GM12878 (cell line): ENCODE results near the gene SYCE1. TPM values are rescaled to one million over a fixed set of nuclear protein-coding genes. Genes with fewer than 3 reads are reported as not detected.

Experiments used
- ATAC-seq: fragments of 200-7000 bp; cut with Tn5 transposase; 3 replicates; pipeline ENCODE4 v1.9.1; 2020; ENCODE audit warnings: mild to moderate bottlenecking, moderate library complexity
- Bru-seq: library from RNA; stranded (reverse); fragments of 400-500 nt; gene quantifications from one replicate; lab custom pipeline; 2021; lab: Mats Ljungman, UMichigan
- BruChase-seq, 2 experiments: library from RNA; stranded (reverse); fragments of 400-500 nt; gene quantifications; one replicate each; lab custom pipeline; 2021; lab: Mats Ljungman, UMichigan
- BruUV-seq: library from RNA; stranded (reverse); fragments of 400-500 nt; replicated peaks from 2 replicates; lab custom pipeline; 2021; lab: Mats Ljungman, UMichigan
- CTCF ChIA-PET: fragments of 300-600 bp; sonication (Branson Sonifier 250); formaldehyde crosslinking; extraction: SDS; loops from one replicate; lab custom pipeline; 2021; ENCODE audit warnings: inconsistent platforms; lab: Yijun Ruan, JAX
- POLR2A ChIA-PET: fragments of 350-600 bp; formaldehyde crosslinking; extraction: SDS; loops from one replicate; lab custom pipeline; 2021; ENCODE audit warnings: inconsistent platforms; lab: Charles Lee
- RAD21 ChIA-PET: fragments of 300-600 bp; sonication (Branson Sonifier 250); formaldehyde crosslinking; loops from one replicate; lab custom pipeline; 2023; ENCODE audit warnings: antibody characterized with exemption; ENCODE audit not compliant: unreplicated experiment; lab: Charles Lee
- SMC1A ChIA-PET: fragments of 300-600 bp; sonication (Branson Sonifier 250); formaldehyde crosslinking; loops from one replicate; lab custom pipeline; 2023; ENCODE audit not compliant: unreplicated experiment, uncharacterized antibody; lab: Charles Lee
- DNase-seq: peaks from one replicate; pipeline ENCODE4 v3.0.0-alpha.2; 2011; ENCODE audit warnings: low read depth, low spot score
- FAIRE-seq: peaks from 3 replicates; lab custom pipeline; 2011; peaks lifted over from hg19 to GRCh38; lab: Jason Lieb, UNC
- H2AFZ ChIP-seq: 2 replicates; pipeline ENCODE4 v1.6.0; 2011; ENCODE audit warnings: low read depth, low read length, control low read depth; ENCODE audit not compliant: control insufficient read depth
- H3K27ac ChIP-seq: 2 replicates; pipeline ENCODE4 v1.5.1; 2011; ENCODE audit warnings: control low read depth; ENCODE audit not compliant: control insufficient read depth, insufficient read depth
- H3K27me3 ChIP-seq, 2 experiments: replicated peaks in 1 of 2; 2 replicates each; pipeline versions ENCODE4 v1.6.0 to v1.6.1; 2011; ENCODE audit warnings: low read length in 1 of 2; ENCODE audit not compliant: control insufficient read depth in 2 of 2, insufficient read depth in 2 of 2
- H3K36me3 ChIP-seq, 2 experiments: 2 replicates each; pipeline ENCODE4 v1.5.1; 2011; ENCODE audit warnings: low read length in 1 of 2; ENCODE audit not compliant: control insufficient read depth in 2 of 2, insufficient read depth in 2 of 2
- H3K4me1 ChIP-seq: 2 replicates; pipeline ENCODE4 v1.6.1; 2011; ENCODE audit warnings: mild to moderate bottlenecking, low read length, moderate library complexity, mixed read lengths; ENCODE audit not compliant: control insufficient read depth, insufficient read depth
- H3K4me2 ChIP-seq: 2 replicates; pipeline ENCODE4 v1.6.0; 2011; ENCODE audit warnings: control low read depth; ENCODE audit not compliant: control insufficient read depth, insufficient read depth
- H3K4me3 ChIP-seq: fragments of 200-600 bp; sonication (generic); 2 replicates; pipeline ENCODE4 v1.5.1; 2016
- H3K79me2 ChIP-seq: 2 replicates; pipeline ENCODE4 v1.6.0; 2011; ENCODE audit warnings: low read length; ENCODE audit not compliant: control insufficient read depth, insufficient read depth
- H3K9ac ChIP-seq: 2 replicates; pipeline ENCODE4 v1.8.0; 2011; ENCODE audit warnings: low read length, control low read depth, mixed read lengths; ENCODE audit not compliant: control insufficient read depth, insufficient read depth
- H3K9me3 ChIP-seq: replicated peaks from 3 replicates; pipeline ENCODE4 v1.5.1; 2011; ENCODE audit warnings: mild to moderate bottlenecking, low read length; ENCODE audit not compliant: control insufficient read depth, insufficient read depth
- H4K20me1 ChIP-seq: 2 replicates; pipeline ENCODE4 v1.6.0; 2011; ENCODE audit not compliant: control insufficient read depth, insufficient read depth
- CBFB ChIP-seq: IDR thresholded peaks from 2 replicates; pipeline ENCODE4 v1.6.1; 2016; ENCODE audit warnings: antibody characterized with exemption, low read depth
- CHD1 ChIP-seq: IDR thresholded peaks from 2 replicates; pipeline ENCODE4 v1.6.1; 2012; ENCODE audit warnings: low read depth, low read length, improper control_type of control experiment
- CREM ChIP-seq: IDR thresholded peaks from 2 replicates; pipeline ENCODE4 v1.6.1; 2014; ENCODE audit warnings: antibody characterized with exemption, low read depth
- DPF2 ChIP-seq: fragments of 450-650 bp; IDR thresholded peaks from 2 replicates; pipeline ENCODE4 v1.6.1; 2017; ENCODE audit warnings: mild to moderate bottlenecking
- FOXK2 ChIP-seq: fragments of 450-650 bp; IDR thresholded peaks from 2 replicates; pipeline ENCODE4 v1.6.1; 2017; ENCODE audit warnings: mild to moderate bottlenecking, moderate library complexity
- MTA3 ChIP-seq: IDR thresholded peaks from 2 replicates; pipeline ENCODE4 v1.6.1; 2012; ENCODE audit warnings: low read length, inconsistent platforms, borderline replicate concordance
- ZNF622 ChIP-seq: fragments of 450-650 bp; IDR thresholded peaks from 2 replicates; pipeline ENCODE4 v1.6.1; 2017; ENCODE audit warnings: mild to moderate bottlenecking, inconsistent platforms
- WGBS: methylation state at CpG from one replicate; pipeline ENCODE4 v1.1.6; 2016; ENCODE audit warnings: low lambda C conversion rate; ENCODE audit not compliant: insufficient replicate concordance, insufficient coverage; ENCODE audit errors: missing lambda C conversion rate; 5-methylcytosine and 5-hydroxymethylcytosine counted together
- in situ Hi-C: fragments of 300-500 bp; cut with MboI; formaldehyde crosslinking; loops from 9 replicates; pipeline ENCODE4 v1.14.3; 2018; ENCODE audit warnings: mixed read lengths
- intact Hi-C: fragments of 100-400 bp; cut with micrococcal nuclease; formaldehyde crosslinking; loops from one replicate; pipeline ENCODE4 v1.14.2; 2022; ENCODE audit not compliant: unreplicated experiment
- long read RNA-seq, 2 experiments: library from polyadenylated mRNA; unstranded; transcript quantifications; one replicate each; pipeline ENCODE4 v2.0.0, GENCODE V29; 2019 to 2020
- polyA minus RNA-seq, 3 experiments: library from RNA; depleted of rRNA, polyadenylated mRNA; stranded (reverse); fragments of >200 nt; gene quantifications; 2 replicates each; pipeline ENCODE4 v1.2.3, GENCODE V29; 2011
- polyA plus RNA-seq, 11 experiments: library from polyadenylated mRNA; depleted of rRNA in 4 of 11; unstranded in 6 of 11; stranded (reverse) in 5 of 11; fragments of >200 nt; fragmentation: Nextera tagmentation in 4 of 11; fragmentation: Illumina TruSeq in 1 of 11; extraction: Ambion mirVana in 4 of 11; extraction: Trizol in 1 of 11; gene quantifications; 1 replicate in 1 of 11; 2 replicates in 10 of 11; pipeline versions ENCODE4 v1.2.1 to v1.2.3, GENCODE V29; 2011 to 2016; ENCODE audit warnings: inconsistent platforms in 2 of 11, missing spikeins in 2 of 11, low read depth in 1 of 11
- total RNA-seq, 4 experiments: library from RNA; depleted of rRNA in 3 of 4; stranded (reverse); fragments of >200 nt in 3 of 4; fragmentation: Illumina TruSeq in 1 of 4; extraction: Trizol in 1 of 4; gene quantifications; 2 replicates each; pipeline versions ENCODE4 v1.2.1 to v1.2.3, GENCODE V29; 2013 to 2021

SYCE1 gene, protein sequence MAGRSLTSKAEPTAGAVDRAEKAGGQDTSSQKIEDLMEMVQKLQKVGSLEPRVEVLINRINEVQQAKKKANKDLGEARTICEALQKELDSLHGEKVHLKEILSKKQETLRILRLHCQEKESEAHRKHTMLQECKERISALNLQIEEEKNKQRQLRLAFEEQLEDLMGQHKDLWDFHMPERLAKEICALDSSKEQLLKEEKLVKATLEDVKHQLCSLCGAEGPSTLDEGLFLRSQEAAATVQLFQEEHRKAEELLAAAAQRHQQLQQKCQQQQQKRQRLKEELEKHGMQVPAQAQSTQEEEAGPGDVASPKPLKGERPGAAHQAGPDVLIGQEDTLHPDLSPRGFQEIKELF
- total RNA-seq (2013; cell fraction: nucleolus; rRNA removed), result not detected in 2 replicates
- not detected in 2 replicates for total RNA-seq (2014; rRNA removed)
- not detected in 2 replicates for total RNA-seq (2014; rRNA removed; fragmentation: Illumina TruSeq; extraction: Trizol)
- not detected in 2 replicates for total RNA-seq (2021)
- polyA plus RNA-seq (2011; ENCODE audit: low read depth), result not detected
- polyA plus RNA-seq (2011; rRNA removed), result not detected in 2 replicates
- not detected in 2 replicates for polyA plus RNA-seq (2011; cell fraction: cytosol; rRNA removed)
- not detected in 2 replicates for polyA plus RNA-seq (2011; cell fraction: nucleus; rRNA removed)
- polyA plus RNA-seq (2012), result not detected in 2 replicates
- polyA plus RNA-seq (2014; fragmentation: Illumina TruSeq; extraction: Trizol), result not detected in 2 replicates
- polyA plus RNA-seq (2014; fragmentation: Nextera tagmentation; extraction: Ambion mirVana), result not detected
- polyA plus RNA-seq (2014; rRNA removed), result not detected in 2 replicates
- not detected for polyA plus RNA-seq (2016; fragmentation: Nextera tagmentation; extraction: Ambion mirVana)
- polyA minus RNA-seq (2011; rRNA and poly(A)+ RNA removed), result not detected in 2 replicates
- not detected in 2 replicates for polyA minus RNA-seq (2011; cell fraction: cytosol; rRNA and poly(A)+ RNA removed)
- not detected in 2 replicates for polyA minus RNA-seq (2011; cell fraction: nucleus; rRNA and poly(A)+ RNA removed)
- Bru-seq, nascent RNA, result not detected
- not detected for BruChase-seq, experiment 1, labeled RNA remaining after a 6-hour chase
- not detected for BruChase-seq, experiment 2, labeled RNA remaining after a 2-hour chase
- long read RNA-seq, experiment 1, result 0 reads
- long read RNA-seq, experiment 2, result 0 reads

- FAIRE-seq (no peak), DNase-seq (no peak), ATAC-seq (no peak)
- ChIA-PET SMC1A (no interaction called here), RAD21 (no interaction called here), POLR2A (no interaction called here), CTCF (no interaction called here)
- no peaks in the 10 kb centered on the region for H3K36me3 ChIP-seq
- H3K27me3 ChIP-seq, result no peaks in the 10 kb centered on the region
- TF ChIP-seq DPF2 (no peak), MTA3 (no peak), FOXK2 (no peak), CBFB (no peak), ZNF622 (no peak), CHD1 (no peak), CREM (no peak)
- no peak within 1 kb of the TSS for H3K9ac ChIP-seq
- 88% methylated on average over 77 of the region's 77 CpGs for WGBS
- in situ Hi-C loops (no loop called here), intact Hi-C loops (no loop called here)
- no peaks in the 10 kb centered on the region for H3K79me2 ChIP-seq
- peaks cover 3% of the 10 kb centered on the region; the same call in 2 of the 3 replicates for H3K9me3 ChIP-seq
- no peaks in the 10 kb centered on the region for H4K20me1 ChIP-seq
- H2AFZ ChIP-seq, result no peak within 1 kb of the TSS
- H3K4me2 ChIP-seq, result no peak within 1 kb of the TSS
- H3K4me3 ChIP-seq, result no peak within 1 kb of the TSS
- no TSS peak for BruUV-seq
- H3K27ac ChIP-seq, result no peak within 1 kb of the TSS
- H3K4me1 ChIP-seq, result no peaks in the 10 kb centered on the region
These were observed at the start of gene SYCE1 for GRCh38 chr10:133565441-133566294. TSS of gene SYCE1 (minus strand) at chr10:133565583. CDS start at chr10:133565529, 54 bp downstream.
